Measurements from ENCODE around the gene VPS26B.

DNA sequence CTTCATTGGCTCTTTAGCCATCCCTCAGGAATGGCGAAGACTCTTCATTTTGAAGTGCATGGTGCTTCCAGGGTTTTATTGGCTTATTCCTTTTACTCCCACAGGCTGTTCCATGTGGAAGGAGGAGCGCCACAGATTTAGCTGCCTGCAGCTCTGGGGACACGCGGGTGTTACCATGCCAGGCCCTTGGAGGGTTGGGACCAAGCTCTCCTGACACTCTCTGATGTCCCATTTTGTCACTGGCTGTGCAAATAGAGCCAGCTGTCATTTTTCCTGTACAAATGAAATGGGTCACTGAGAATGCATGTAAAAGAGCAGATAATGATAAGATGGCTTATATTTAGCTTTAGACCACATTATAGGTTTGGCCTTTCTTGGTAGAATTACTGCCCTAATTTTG, 19.4 kb downstream of the VPS26B start:
- no peak for TF ChIP-seq CTCF (IDR thresholded peaks at IDR 0.05; ENCODE audit: insufficient read depth, low read length)
- TF ChIP-seq POLR2AphosphoS5 (IDR thresholded peaks at IDR 0.05; ENCODE audit: low read depth): no peak
- TF ChIP-seq SPI1 (IDR thresholded peaks at IDR 0.05; ENCODE audit: borderline replicate concordance, low read depth): no peak
- TF ChIP-seq, protein P1, sequence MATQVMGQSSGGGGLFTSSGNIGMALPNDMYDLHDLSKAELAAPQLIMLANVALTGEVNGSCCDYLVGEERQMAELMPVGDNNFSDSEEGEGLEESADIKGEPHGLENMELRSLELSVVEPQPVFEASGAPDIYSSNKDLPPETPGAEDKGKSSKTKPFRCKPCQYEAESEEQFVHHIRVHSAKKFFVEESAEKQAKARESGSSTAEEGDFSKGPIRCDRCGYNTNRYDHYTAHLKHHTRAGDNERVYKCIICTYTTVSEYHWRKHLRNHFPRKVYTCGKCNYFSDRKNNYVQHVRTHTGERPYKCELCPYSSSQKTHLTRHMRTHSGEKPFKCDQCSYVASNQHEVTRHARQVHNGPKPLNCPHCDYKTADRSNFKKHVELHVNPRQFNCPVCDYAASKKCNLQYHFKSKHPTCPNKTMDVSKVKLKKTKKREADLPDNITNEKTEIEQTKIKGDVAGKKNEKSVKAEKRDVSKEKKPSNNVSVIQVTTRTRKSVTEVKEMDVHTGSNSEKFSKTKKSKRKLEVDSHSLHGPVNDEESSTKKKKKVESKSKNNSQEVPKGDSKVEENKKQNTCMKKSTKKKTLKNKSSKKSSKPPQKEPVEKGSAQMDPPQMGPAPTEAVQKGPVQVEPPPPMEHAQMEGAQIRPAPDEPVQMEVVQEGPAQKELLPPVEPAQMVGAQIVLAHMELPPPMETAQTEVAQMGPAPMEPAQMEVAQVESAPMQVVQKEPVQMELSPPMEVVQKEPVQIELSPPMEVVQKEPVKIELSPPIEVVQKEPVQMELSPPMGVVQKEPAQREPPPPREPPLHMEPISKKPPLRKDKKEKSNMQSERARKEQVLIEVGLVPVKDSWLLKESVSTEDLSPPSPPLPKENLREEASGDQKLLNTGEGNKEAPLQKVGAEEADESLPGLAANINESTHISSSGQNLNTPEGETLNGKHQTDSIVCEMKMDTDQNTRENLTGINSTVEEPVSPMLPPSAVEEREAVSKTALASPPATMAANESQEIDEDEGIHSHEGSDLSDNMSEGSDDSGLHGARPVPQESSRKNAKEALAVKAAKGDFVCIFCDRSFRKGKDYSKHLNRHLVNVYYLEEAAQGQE (IDR thresholded peaks at IDR 0.05; ENCODE audit: insufficient replicate concordance, low read depth): no peak
